GM03348 (cell line): ENCODE measurements around the gene CCDC89.
A peak's percentile ranks its signal among the peaks of the same experiment; 100 is the strongest.

Experiments used
- DNase-seq: peaks from one replicate; pipeline ENCODE4 v3.0.0; 2012; ENCODE audit warnings: low spot score

Gene CCDC89

DNA sequence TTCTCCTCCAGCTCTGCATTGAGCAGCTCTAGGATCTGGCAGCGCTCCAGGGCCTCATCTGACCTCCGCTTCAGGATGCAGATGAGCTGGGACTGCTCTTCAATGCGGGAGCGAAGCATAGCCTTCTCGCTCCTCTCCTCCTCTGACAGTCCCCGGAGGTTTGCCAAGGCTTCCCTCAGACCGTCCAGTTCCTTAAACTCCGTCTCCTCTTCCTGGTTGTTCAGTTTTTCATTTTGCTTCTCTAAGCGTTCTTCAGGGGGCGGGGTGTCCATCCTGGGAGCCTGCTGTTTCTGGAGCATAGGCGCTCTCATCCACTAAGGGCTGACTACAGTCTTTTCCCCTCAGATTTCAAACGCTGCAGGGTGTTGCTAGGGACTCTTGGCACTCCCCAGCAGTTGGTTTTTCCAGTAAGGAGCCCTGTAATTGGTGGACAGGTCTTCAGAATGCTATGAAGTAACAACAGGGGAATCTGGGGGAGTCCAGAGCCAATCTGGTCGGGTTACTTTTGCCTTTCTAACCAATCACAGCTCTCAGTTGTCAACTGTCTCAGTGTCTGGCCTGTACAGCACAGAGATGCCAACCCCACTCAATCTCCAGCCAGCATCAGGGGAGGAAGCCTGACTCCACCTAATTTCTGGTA lies at the start of gene CCDC89:
Gene CCDC89 (minus strand): TSS at position 376 of the 640 bp plus-strand sequence. CDS start 65 bp downstream, at position 311.
- DNase-seq: peak; percentile 98

DNA sequence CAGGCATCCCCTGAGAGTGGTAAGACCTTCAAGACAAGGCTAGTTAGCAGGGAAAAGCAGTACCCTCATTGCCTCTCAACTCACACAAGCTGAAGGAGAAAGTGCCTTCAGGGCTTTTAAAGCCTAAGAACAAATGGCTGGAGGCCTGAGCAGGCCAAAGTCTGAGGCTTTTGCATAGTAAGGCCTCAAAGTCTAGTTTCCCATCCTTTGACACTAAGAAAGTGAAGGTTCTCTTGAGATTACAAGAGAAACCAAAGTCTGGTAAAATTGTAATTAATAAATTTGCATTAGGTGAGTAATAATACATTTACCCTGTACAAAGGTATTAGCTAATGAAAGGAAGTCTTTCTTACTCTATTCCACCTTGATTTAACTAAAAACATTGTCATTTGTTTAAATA lies 47.0 kb upstream of the CCDC89 start:
- no peak for DNase-seq

DNA sequence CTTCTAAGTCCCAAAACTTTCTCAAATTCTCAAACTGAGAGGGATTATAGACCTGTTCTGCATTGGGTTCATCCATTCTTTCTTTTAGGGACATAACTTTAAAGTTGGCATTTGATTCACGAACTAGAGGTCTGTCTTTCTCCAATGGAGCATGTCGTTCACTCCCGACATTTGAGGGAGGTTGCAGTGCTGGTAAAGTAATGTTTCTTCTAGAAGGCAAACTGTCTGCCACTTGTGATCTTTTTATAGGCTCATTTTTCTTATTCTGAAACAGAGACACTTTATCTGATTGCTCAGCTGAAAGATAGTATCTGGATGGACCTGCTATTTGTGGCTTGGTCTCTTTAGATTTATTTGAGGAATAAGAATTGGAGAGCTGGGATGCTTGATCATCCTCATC lies 40.4 kb upstream of the CCDC89 start:
- no peak for DNase-seq

DNA sequence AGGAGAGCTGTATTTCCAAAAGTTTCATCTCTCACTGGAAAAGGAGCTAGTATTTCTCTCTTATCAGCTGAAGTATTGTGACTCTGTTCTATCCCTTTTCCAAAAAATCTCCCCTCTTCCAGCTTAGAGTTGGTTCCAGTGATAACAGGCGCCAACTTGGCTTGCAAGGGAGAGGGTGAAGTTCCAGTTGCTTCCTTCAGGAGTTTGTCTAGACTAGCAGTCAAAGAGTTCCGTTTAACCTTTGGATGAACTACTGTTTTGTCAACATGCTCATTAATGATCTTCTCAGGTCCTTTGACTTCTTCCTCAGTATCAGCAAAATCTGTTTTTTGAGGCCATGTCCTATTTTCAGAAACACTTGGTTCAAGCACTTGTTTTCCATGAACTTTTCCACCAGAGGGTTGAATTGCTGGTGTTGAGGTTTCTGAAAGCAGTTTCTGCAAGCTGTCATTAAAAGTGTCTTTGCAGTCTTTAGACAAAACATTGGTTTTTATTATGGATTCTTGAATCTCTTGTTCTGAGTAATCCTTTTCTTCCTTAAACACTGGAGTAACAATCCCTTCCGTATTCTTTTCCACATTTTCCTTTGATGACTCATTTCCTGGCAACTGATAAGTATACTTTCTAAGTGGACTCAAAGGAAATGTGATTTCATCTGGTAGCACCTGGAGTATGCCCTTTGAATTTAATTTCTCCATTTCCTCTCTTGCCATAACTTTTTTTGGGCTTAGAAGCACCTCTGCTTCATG lies 39.7 kb upstream of the CCDC89 start:
- DNase-seq: peak; percentile 71

DNA sequence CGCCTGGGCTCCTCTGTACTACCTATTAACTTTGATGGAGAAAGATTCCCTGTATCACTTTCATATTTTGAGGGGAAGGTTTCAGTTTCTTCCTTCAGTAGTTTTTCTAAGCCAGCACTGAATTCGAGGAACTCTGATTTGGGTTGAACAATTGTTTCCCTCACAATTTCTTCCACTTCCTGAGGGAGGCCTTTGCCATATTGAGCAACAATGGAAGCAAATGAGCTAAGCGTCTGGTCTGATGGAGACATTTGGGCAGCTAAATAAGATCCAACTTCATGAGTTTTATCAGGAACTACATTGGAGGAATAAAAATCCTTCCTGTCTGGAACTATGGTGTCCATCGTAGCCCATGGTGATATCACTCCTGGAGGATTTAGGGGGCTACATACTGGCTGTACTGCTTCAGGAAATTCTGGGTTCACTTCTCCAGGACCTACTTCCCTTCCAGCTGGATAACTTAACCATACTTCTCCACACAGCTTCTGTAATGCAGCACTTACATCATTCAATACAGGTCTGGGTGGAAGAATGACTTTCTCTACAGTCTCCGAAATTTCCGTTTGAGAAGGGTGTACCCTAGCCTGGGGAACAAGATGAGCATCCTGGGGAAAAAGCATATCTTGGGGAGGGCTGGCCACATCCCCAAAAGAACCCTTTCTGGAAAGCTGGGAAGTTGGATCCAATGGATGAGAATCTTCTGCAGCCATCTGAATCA lies 38.9 kb upstream of the CCDC89 start:
- DNase-seq: no peak

DNA sequence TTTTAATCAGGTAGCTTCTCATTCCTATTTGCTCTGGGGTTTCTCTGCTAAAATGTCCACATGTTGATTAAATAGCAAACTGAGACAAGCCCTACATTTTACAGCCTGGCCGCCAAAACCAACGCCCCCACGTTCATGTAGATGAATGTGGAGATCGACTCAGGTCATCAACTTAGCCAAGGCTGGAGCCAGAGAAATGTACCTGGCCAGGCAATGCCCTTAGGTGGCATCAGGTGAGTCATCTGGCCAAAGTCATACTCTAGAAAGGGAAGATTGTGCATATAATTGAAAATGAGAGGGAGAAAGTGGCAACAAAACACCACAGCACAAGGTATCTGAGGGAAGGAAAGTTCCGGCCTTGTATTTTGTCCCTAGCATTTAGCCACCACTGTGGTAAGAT lies 37.1 kb upstream of the CCDC89 start:
- DNase-seq: no peak

DNA sequence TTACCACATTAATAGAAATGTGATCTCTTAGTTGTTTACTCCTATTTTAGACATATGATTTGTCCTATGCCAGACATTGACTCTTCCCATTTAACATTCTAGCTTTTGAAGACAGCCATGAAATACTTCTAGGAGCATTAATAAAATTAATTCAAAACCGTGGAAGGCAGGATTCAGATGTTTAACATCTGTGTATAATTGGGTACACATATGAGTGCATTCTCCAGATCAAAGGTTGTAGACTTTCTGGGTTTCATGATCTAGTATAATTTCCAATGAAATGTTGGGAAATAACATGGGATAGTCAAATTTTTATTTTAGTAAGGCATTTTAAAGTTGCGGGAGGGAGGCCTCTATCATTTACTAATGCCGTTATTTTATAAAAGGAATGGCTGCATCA lies 35.2 kb upstream of the CCDC89 start:
- DNase-seq: no peak

DNA sequence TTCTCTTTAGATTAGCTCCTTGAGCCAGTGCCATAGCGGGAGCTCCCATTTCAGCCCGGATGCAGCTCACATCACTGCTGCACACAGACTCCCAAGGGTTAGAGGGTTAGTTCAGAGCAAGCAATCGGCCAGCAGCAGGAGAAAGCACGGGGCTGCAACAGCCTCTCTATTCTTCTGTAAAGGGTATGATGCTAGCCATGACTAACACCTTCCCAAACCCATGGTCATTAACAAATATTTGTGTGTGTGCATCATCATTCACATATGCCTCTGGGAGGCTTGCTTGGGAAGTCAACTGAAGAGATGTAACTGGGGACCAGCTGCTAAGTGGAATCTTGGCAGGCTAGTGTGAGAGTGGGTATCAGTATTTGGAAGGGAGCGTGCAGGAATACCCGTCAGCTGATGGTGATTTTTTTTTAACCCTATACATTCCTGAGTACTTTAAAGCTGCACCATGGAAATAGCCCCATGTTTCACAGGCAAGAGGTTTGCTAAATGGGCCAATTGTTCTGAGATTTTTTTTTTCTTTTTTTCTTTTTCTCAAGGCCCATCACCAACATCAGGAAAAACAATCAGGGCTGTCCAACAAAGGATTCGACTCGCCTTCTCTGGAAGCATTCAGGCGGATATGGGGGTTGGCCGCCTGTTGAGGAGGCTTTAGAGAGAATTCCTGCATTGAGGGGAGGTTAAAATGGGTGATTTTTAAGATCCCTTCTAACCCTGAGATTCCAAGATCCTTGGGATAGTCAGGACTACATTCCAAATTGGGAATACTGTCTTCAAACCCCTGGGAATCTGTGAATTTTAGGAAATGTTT lies 33.2 kb upstream of the CCDC89 start:
- DNase-seq: peak; percentile 90

DNA sequence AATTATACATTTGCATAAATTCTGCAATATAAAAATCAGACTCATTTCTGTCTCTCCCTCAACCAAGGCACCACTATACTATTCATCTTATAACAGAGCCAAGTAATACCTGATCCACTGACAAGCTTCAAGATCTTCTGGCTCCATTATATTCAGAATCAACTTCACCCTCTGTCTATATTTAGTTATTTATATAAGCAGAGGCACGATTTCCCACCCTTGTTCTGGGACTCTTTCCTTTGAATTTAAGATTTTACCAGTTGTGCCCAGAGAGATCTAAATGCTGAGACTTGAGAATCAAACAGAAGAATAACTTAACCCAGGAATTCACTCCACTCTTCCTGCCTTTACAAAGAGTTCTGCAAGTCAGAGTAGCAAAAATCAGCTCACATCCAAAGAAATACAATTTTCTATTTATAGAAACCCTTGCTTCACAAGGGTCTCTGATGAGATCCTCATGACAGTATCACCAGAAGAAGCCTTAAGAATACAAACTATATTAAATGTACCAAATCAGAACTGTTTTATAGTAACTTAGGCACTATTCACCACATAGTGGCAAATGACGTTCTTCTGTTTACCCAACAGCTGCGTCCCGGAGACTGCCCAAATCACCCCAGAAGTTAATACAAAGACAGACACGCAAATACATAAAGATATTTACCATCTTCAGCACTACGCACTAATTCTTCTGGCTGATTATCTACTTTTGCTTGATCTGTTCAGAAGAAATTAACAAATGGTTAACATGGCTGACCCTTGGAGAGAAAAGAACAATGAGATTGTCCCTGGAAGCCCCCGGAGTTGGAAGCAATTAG lies 32.3 kb upstream of the CCDC89 start:
- no peak for DNase-seq

DNA sequence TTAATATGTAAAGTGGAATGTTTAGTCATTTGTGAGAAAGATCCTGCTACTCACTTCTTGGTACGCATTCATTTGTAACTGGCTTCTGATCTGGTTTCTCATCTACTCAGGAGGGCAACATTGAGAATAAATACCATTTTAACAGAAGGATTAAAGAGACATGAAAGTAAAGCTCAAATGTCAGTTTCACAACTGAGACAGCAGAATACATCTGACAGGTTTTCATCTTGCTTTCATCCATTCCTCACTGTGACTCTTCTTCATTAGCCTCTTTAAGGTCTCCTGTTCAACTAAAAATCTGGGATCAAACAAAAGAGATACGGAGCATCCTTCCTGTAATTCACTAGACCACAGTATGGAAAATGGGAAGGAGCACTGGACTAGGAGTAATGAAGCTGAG lies 31.4 kb upstream of the CCDC89 start:
- DNase-seq: no peak

DNA sequence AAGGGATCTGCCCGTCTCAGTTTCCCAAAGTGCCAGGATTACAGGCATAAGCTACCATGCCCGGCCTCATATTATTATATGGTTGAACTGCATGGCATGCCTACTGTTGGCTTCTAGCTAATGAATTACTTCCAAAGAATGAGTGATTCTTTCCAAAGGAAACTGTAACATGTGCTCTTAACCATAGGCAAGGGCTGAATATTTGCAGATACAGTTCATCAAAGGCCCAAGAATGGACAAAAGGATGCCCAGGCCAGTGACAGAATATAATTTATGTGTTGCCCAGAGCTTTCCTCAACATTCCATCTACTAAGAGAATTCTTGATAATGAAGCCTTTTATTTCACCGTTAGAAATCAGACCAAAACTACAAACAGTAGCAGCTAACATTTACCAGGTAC lies 27.0 kb upstream of the CCDC89 start:
- no peak for DNase-seq

DNA sequence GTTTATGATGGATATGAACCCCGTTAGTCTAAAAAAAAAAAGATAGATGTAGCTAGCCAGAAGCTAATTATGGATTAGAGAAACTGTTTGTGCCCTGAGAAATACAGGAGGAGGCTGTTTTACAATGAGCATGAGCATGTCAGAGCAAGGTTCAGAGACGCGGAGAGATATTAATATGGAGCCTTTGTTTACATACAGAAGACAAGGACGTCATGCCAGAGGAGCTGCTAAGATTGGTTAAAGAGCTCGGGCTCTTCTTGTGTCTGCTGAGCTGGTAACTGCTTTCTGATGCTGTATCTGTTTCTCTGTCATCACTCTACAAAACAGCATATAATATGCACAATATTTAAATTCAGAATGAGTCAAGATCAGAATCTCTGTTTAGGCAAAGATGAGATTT lies 24.9 kb upstream of the CCDC89 start:
- DNase-seq: no peak

DNA sequence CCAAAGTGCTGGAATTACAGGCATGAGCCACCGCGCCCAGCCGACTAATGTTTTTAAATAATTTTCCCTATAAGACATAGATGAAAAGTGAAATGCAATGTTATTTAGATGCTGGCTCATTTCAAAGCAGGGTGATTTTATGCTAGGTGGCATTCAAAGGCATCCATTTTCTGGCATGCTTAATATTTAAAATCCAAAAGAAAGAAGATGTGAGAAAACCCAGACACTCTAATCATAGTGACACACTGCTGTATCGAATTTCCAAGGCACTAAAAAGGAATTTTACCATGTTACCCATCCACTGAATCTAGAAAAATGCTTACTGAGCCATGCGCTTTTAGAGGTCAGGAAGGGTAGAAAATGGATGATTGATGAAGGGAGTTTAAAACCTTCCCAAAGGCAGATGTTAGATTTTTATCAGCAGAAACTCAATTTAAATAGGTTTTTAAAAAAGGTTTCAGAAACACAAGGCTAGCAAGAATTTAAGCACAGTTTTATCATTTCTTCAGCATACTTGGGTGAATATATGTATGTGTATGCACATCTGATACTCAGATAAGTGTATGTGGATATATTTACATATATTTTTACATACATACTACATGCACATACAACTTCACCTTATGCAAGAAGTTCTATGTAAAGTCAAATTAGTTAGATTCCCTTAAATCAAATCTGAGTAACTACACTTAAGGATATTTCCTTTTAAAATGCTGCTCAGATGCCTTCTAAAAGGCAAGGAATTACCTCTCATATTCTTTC lies 24.1 kb upstream of the CCDC89 start:
- no peak for DNase-seq

DNA sequence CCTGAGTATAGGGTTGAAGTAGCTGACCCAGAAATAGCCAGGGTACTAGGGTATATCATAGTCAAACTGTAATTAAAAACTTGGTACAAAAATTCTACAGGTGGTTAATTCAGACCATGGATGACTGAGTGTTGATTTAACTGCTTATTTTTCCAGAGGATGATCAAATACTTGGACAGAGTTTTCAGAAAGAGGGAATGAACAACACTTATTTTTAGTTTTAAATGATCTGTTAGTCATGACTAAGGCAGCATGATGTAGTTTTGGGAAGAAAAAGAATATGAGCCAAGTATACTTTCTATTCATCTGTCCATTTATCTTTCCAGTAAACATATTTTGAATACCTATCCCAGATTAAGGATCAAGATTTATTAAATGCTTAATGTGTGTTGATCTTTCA lies 19.8 kb upstream of the CCDC89 start:
- peak; percentile 33 for DNase-seq

DNA sequence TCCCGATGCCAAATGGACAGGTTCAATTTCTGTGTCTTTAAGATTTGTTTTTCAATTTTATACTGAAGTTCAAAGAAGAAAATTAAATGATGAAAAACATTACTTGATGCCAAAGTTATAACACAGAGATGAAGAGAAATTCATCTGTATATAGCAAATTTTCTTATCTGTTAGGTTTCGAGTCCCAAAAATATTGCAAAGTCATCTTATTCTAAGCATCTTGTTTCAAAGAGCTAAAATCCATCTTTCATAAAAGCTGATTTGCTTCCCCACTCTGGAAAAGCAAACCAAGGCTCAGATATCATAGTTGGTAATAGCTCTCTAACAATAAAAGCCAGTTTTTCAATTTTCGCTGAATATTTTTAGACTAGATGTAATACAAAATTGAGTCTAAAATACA lies 19.0 kb upstream of the CCDC89 start:
- no peak for DNase-seq

DNA sequence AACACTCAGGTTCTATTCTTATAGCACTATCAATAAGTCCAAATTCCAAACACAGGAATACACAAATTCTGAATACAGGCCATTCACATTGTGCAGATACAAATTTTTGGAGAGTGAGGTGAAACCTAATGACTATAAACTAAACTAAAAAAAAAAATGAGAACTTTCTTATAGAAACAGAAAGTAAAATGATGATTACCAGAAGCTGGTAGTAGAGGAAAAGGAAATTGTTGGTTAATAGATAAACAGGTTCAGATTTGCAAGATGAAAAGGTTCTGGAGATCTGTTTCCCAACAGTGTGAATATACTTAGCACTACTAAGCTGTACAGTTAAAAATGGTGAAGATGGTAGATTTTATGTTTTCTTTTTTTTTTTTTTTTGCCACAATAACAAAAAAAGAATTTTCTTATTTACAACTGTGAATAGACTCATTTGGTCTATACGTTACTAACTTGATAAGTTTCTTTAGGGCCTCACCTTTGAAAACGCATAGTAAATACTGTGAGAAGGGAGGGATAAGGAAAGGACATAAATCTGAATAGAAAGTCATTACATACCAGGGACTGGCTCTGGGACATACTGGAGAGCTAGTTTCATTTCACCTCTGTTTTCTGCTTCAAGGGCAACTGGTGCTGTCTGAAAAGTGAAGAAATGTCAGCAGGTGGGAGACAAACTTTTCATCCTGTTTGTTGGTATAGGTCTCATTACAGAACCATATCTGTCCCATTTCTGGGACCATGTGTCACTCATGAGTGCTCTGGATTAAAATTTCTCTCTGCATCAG lies 14.2 kb upstream of the CCDC89 start:
- no peak for DNase-seq

DNA sequence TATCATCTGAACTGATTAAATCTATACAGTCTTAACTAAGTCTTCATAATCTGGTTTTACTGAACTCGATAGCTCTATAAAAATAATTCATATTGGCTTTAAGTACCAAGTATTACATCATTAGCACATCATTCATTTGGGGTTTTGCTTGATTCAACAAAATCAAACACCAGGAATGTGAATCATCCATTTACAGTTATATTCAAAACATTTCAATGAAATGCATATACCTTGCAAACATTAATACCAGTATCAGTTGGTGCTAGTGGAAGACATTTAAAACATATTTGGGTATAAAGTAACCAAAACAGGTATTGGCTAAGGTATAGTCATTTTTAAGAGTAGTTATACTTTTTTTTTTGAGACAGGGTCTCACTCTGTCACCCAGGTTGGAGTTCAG lies 12.2 kb upstream of the CCDC89 start:
- DNase-seq: no peak

DNA sequence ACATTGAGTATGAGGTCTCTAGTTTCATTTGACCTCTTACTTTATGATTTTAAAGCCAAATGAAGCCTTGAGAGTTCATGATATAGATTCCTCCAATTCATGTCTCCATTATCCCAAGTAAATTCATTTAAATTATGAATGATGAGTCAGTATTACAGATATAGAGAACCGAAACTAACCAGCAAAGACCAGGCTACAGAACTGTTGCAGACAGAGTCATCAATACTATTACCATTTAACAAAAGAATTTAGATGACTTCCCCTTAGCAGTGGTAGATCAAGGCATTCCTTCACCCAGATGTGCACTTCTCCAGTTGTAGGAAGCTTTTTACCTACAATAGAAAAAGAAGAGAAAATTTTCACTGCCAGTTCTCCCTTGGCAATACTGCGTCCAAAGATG lies 11.8 kb upstream of the CCDC89 start:
- no peak for DNase-seq

DNA sequence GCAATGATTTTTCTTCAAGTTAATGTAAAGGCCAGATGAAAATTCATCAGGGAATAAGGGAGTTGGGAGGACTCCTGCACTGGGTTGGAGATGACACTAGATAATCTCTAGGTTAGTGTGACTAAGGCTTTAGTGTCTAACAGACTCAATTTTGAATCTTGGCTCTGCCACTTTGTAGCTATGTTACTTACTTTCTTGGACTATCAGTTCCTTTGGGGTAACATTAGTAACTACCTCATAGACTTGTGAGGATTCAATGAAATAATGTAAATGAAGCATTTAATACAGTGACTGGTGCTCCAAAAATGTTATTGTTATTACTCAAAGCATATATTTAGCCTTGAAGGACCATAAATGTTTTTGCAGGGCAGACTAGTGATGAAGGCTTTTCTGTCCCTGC lies 9.6 kb upstream of the CCDC89 start:
- DNase-seq: no peak

DNA sequence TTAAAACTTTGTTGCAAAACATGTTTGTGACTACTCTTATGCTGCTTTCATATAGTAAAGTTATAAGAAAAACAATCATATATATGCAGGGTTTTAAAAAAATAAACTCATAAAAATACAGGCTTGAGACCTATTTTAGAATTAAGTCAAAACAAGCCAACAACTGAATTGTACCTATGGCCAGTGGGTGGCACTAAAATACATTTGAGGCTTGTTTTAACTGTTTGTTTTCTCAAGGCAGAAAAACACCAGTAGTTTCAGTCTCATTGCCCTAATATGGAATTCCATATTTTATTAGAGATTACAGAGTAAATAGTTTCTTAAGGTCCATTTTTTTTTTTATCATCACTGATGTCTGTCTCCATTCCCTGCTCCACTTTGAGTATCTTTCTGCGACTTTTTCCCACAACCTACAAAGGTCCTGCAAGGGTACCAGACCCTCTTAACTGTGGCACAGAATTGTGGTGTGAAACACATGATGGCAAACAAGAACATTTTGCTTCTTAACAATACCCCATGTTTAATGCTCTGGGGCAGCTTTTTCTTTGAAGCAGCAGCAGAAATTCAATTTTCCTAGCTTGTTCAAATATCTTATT lies 8.5 kb upstream of the CCDC89 start:
- peak; percentile 52 for DNase-seq
